GM21381 (cell line): ENCODE measurements around the gene TFEC.

Source experiments
- ATAC-seq: cut with Tn5 transposase; IDR thresholded peaks from one replicate; pipeline ENCODE4 v1.9.1; 2021; ENCODE audit warnings: mild to moderate bottlenecking, moderate library complexity; ENCODE audit not compliant: unreplicated experiment

Gene TFEC

DNA sequence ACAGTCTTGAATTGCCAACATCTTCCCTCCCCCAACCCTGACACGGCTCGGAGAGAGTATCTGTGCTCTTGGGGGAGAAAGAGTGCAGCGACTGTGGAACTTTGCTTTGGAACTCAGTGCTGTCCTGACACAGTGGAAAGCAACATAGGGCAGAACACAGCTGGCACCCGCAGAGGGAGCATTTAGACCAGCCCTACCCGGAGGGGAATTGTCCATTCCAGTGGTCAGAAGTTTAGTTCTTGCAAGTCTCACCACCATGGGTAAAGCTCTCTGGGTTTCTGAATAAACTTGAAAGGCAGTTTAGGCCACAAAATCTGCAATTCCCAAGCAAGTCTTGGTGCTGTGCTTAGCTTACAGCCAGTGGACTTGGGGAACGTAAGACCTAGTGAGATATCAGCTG lies 34.9 kb downstream of the TFEC start:
- ATAC-seq: no peak

DNA sequence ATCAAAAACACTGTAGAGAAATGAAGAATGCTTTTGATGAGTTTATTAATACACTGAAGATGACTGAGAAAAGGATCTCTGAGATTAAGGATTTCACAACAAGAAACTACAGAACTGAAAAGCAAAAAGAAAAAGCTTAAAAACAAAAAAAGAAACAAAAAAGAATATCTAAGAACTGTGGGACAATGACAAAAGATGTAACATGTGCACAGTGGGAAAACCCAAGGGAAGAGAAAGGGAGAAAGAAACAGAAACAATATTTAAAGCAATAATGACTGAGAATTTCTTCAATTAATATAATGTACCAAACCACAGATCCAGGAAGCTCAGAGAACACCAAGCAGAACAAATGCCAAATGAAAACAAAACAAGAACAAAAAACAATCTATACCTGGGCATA lies 42.2 kb downstream of the TFEC start:
- no peak for ATAC-seq

DNA sequence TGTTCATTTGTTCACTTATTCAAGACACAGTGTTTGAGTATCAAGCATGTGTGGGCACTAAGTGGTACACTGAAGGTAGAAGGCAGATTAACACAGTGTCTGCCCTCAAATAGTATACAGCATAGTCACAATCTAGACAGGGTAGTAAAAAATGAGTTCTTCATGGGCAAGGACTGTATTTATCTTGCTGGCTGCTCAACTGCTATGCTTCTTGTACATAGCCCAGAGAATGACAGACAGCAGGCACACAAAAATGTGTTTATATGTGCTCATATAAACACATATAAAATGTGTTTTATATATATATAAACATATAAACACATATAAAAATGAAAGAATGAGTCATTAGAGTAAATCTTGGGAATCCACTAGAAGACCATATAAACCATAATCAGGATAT lies 43.1 kb downstream of the TFEC start:
- ATAC-seq: no peak

- ATAC-seq: no peak
Observed at GRCh38 chr7:115984105-115984504, 46.5 kb downstream of the TFEC start.

- no peak for ATAC-seq
Observed at GRCh38 chr7:115980159-115980558, 50.4 kb downstream of the TFEC start.

- no peak for ATAC-seq
Observed at GRCh38 chr7:115976651-115977050, 53.9 kb downstream of the TFEC start.

DNA sequence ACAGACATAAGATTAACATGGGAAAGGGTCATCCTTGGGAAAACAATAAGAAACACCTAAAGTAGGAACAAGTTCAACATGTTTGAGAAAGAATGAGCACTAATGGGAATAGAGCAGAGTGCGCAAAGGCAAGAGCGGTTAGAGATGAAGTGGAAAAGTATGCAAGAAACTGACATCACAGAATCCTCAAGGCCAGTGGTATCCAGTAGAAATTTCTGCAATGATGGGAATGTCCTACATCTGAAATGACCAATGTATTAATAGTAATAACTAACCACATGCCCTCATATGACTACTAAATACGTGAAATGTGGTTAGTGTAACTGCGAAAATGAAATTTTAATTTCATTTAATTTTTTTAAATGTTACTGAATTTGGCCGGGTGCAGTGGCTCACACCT lies 54.8 kb downstream of the TFEC start:
- ATAC-seq: no peak

GRCh38 chr7:115973406-115973805 lies 57.2 kb downstream of the TFEC start:
- no peak for ATAC-seq

- ATAC-seq: no peak
Observed at GRCh38 chr7:115971506-115971905, 59.1 kb downstream of the TFEC start.

DNA sequence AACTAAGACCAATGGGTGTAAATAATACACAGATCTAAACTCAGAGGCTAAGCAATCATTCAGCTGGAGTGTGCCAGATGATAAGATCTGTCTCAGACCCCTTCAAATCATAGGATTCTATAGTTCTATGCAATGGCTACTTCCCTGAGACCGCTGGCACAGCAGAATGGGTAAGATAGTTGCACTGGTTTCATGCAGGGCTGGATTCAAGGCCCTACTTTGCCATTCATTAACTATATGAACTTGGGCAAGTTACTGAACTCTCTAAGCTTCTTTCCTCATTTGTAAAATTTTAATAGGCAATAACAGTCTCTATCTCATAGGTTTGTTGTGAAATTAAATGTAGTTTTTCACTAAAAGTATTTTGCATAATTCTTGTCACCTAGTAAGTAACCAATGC lies 62.0 kb downstream of the TFEC start:
- no peak for ATAC-seq

GRCh38 chr7:115968171-115968570 lies 62.4 kb downstream of the TFEC start:
- ATAC-seq: no peak

- ATAC-seq: no peak
Observed at GRCh38 chr7:115965796-115966475, 64.6 kb downstream of the TFEC start.

DNA sequence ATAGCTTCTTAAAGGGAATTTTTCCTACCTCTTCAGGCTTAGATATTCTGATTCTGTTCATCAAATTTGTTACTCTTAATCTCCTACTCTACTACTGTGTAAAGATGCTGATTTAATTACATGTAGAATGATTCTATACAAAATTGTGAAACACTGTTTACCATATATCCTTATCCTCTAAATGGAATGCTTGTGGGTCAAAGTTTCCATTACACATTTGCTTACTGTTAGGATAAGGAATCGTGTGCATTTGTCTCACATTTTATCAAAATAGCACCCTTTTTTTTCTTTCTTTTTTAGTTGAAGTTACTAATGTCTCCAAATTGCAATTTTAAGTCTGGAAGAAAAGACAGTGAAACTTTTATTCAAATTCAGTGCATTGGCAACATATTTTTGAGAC lies 65.3 kb downstream of the TFEC start:
- no peak for ATAC-seq

DNA sequence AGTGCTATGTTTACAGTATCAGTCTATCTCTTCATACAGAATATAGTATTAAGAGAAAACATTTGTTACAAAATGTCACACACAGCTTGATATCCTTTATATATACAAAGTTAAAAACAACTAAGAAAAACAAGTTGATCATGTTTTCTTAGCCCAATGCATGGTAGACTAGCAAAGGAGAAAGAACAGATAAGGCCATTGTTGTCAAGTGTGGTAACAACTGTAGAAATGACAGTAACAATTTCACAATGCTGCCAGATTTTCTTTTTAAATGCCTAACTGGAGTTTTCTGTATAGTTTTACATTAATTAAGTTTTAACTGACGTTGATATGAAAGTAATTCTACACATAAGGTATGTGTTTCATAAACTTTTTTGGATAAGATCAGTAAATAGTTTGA lies 65.8 kb downstream of the TFEC start:
- ATAC-seq: no peak

- ATAC-seq: no peak
Observed at GRCh38 chr7:115962340-115962739, 68.2 kb downstream of the TFEC start.

DNA sequence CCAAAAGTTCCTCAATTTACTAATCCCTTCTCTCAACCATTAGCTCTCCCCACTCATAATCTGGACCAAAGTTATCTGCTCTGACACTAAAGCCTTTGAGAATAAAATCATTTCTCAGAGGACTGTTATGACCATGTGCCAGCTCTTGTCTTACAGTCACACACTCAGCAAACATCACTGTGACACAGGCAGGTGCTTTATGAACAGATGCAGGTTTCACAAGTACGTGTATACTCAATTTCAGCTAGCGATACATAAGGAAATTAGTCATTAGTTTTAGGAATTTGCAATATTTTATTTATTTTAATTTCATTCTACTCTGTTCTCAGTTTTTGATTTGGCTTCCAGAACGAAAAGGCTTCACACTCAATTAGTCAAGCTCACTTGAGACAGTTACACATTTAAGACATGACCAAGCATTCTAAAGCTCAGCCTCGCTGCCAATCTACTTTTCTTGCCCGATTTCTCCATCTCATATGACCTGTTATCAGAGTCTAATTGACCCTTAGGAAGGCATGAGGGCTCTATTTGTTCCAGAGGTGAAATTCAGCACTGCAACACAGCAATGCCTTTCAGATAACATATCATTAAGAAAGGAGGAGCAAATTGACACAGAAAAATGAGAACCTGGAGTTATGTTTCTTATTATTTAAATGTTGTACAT lies 76.8 kb downstream of the TFEC start:
- ATAC-seq: no peak

DNA sequence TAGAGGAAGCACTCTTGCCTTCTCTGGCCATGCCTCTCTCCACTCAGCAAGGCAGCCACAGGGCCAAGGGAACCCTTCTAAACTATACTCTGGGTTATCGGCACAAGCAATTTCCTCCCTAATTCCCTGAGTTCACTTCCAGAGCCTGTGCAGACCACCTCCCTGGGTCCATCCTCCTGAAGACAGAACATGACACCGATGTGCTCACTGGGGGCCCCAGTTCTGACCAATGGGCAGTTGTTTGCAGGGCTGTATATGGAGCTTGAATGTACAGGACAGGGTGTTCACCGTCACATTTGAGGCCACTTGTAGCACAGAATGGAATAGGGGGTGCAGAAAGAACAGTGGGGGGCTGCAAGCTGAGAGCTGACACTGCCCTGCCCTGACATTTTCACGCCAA lies 77.7 kb downstream of the TFEC start:
- ATAC-seq: no peak

GRCh38 chr7:115951547-115951946 lies 79.0 kb downstream of the TFEC start:
- ATAC-seq: no peak

GRCh38 chr7:115941703-115942268 lies 88.8 kb downstream of the TFEC start:
- ATAC-seq: no peak

DNA sequence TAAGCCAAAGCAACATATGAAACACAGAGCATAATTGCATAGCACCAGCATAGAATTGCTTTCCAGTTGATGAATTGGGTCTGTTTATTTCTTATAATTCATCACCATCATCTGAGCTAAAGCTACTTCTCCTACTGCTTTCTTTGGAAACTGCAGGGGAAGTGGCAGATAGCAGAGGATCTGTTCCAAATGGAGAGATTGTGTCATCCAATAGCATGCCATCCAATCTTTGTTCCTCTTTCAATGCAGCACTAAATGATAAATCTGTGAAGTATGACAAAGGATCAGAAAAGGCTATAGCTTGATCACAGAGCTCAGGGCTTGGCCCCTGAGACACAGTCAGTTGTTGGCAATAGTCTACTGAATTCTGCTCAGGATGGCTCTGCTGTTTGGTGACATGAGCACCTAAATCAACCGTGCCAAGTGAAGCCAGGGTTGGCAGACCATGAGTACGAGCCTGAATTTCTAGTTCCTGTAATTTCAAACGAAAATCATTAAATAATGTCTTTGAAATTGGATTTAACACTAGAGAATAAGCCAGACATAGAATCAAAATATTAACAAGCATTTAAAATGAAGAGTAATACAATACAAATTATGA lies 90.0 kb downstream of the TFEC start:
- no peak for ATAC-seq

DNA sequence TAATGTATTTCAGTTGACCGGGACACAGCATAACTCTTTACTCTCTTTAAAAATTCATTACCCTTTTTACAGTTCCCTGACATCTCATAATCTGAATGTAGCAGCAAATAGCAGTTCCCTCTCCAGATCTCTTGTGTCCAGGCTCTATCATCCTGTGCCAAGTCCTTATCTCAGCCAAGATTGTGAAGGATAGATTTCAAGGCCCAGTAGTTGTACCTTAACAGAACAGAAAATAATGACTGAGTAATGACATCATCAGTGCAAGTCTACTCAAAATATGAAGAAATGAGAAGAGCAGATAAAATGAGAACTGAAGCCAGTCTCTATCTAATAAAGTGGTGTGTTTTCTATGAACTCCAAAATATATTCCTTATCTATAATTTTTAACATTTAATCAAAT lies 92.6 kb downstream of the TFEC start:
- no peak for ATAC-seq

- no peak for ATAC-seq
Observed at GRCh38 chr7:115933471-115933870, 97.1 kb downstream of the TFEC start.
